ENCODE results near the gene DKK2. TPM values are rescaled to one million over a fixed set of nuclear protein-coding genes. Genes with fewer than 3 reads are reported as not detected.
"Not testable (repeated sequence)": the region's sequence is repeated elsewhere in the genome, so short reads cannot be mapped to it uniquely, and the experiment has no call there.

DKK2 gene
- total RNA-seq, 2 experiments from 2014 or later: not detected

GRCh38 chr4:106985830-106986229 lies 50.3 kb downstream of the DKK2 start:
- H3K27me3 Mint-ChIP-seq: no peaks in the 10 kb centered on the region
- no peaks in the 10 kb centered on the region for H3K4me1 Mint-ChIP-seq
- no peaks in the 10 kb centered on the region for H3K9me3 Mint-ChIP-seq
- H3K27ac Mint-ChIP-seq: no peak overlapping the region
- no peak for DNase-seq
- no peak overlapping the region for H3K4me3 Mint-ChIP-seq
- H3K36me3 Mint-ChIP-seq: no peaks in the 10 kb centered on the region

GRCh38 chr4:106982711-106983211 lies 53.4 kb downstream of the DKK2 start:
- Mint-ChIP-seq H3K4me1 (no peaks in the 10 kb centered on the region), H3K9me3 (no peaks in the 10 kb centered on the region), H3K27ac (no peak overlapping the region), H3K4me3 (no peak overlapping the region), H3K27me3 (no peaks in the 10 kb centered on the region), H3K36me3 (no peaks in the 10 kb centered on the region)
- DNase-seq: no peak

GRCh38 chr4:106981431-106981830 lies 54.7 kb downstream of the DKK2 start:
- H3K27ac Mint-ChIP-seq: no peak overlapping the region

GRCh38 chr4:106979476-106979875 lies 56.6 kb downstream of the DKK2 start:
- Mint-ChIP-seq H3K4me3 (no peak overlapping the region), H3K36me3 (no peaks in the 10 kb centered on the region), H3K9me3 (no peaks in the 10 kb centered on the region), H3K27ac (no peak overlapping the region), H3K27me3 (no peaks in the 10 kb centered on the region), H3K4me1 (no peaks in the 10 kb centered on the region)
- no peak for DNase-seq

More at GRCh38 chr4:106981431-106981830, 54.7 kb downstream of the DKK2 start:
- Mint-ChIP-seq H3K9me3 (no peaks in the 10 kb centered on the region), H3K4me1 (no peaks in the 10 kb centered on the region), H3K27me3 (no peaks in the 10 kb centered on the region), H3K4me3 (no peak overlapping the region), H3K36me3 (no peaks in the 10 kb centered on the region)
- no peak for DNase-seq

- H3K27me3 Mint-ChIP-seq: no peaks in the 10 kb centered on the region
- H3K36me3 Mint-ChIP-seq: no peaks in the 10 kb centered on the region
- no peak for DNase-seq
- H3K4me1 Mint-ChIP-seq: no peaks in the 10 kb centered on the region
- peaks cover 3% of the 10 kb centered on the region for H3K9me3 Mint-ChIP-seq
- H3K27ac Mint-ChIP-seq: no peak overlapping the region
- no peak overlapping the region for H3K4me3 Mint-ChIP-seq
Observed at GRCh38 chr4:106978046-106978774, 57.9 kb downstream of the DKK2 start.

- no peak overlapping the region for H3K27ac Mint-ChIP-seq
- peaks cover 4% of the 10 kb centered on the region for H3K9me3 Mint-ChIP-seq
- no peaks in the 10 kb centered on the region for H3K4me1 Mint-ChIP-seq
- H3K36me3 Mint-ChIP-seq: no peaks in the 10 kb centered on the region
- no peak overlapping the region for H3K4me3 Mint-ChIP-seq
- no peak for DNase-seq
- H3K27me3 Mint-ChIP-seq: no peaks in the 10 kb centered on the region
Observed at GRCh38 chr4:106971636-106972035, 64.5 kb downstream of the DKK2 start.

GRCh38 chr4:106967892-106968291 lies 68.2 kb downstream of the DKK2 start:
- Mint-ChIP-seq H3K27ac (no peak overlapping the region), H3K9me3 (peaks cover 1% of the 10 kb centered on the region), H3K4me1 (no peaks in the 10 kb centered on the region), H3K4me3 (no peak overlapping the region), H3K36me3 (no peaks in the 10 kb centered on the region), H3K27me3 (no peaks in the 10 kb centered on the region)
- no peak for DNase-seq

- Mint-ChIP-seq H3K36me3 (no peaks in the 10 kb centered on the region), H3K4me3 (no peak overlapping the region)
Observed at GRCh38 chr4:106953036-106953705, 82.9 kb downstream of the DKK2 start.

GRCh38 chr4:106951891-106952290 lies 84.2 kb downstream of the DKK2 start:
- H3K4me1 Mint-ChIP-seq: no peaks in the 10 kb centered on the region
- no peaks in the 10 kb centered on the region for H3K36me3 Mint-ChIP-seq
- no peaks in the 10 kb centered on the region for H3K9me3 Mint-ChIP-seq
- H3K4me3 Mint-ChIP-seq: no peak overlapping the region
- DNase-seq: no peak
- peaks cover 4% of the 10 kb centered on the region for H3K27me3 Mint-ChIP-seq
- no peak overlapping the region for H3K27ac Mint-ChIP-seq

More at GRCh38 chr4:106953036-106953705, 82.9 kb downstream of the DKK2 start:
- Mint-ChIP-seq H3K9me3 (no peaks in the 10 kb centered on the region), H3K4me1 (no peaks in the 10 kb centered on the region), H3K27ac (no peak overlapping the region), H3K27me3 (peaks cover 4% of the 10 kb centered on the region)
- no peak for DNase-seq

- no peak overlapping the region for H3K4me3 Mint-ChIP-seq
- no peak overlapping the region for H3K27ac Mint-ChIP-seq
- no peaks in the 10 kb centered on the region for H3K4me1 Mint-ChIP-seq
- no peaks in the 10 kb centered on the region for H3K27me3 Mint-ChIP-seq
- no peak for DNase-seq
- peaks cover 1% of the 10 kb centered on the region for H3K9me3 Mint-ChIP-seq
- H3K36me3 Mint-ChIP-seq: no peaks in the 10 kb centered on the region
Observed at GRCh38 chr4:106941841-106942240, 94.3 kb downstream of the DKK2 start.

- no peaks in the 10 kb centered on the region for H3K27me3 Mint-ChIP-seq
- H3K36me3 Mint-ChIP-seq: no peaks in the 10 kb centered on the region
Observed at GRCh38 chr4:106930522-106930921, 105.6 kb downstream of the DKK2 start.

GRCh38 chr4:106929248-106929647 lies 106.9 kb downstream of the DKK2 start:
- H3K27ac Mint-ChIP-seq: no peak overlapping the region
- no peaks in the 10 kb centered on the region for H3K4me1 Mint-ChIP-seq
- H3K36me3 Mint-ChIP-seq: no peaks in the 10 kb centered on the region
- H3K27me3 Mint-ChIP-seq: no peaks in the 10 kb centered on the region
- H3K9me3 Mint-ChIP-seq: no peaks in the 10 kb centered on the region
- no peak overlapping the region for H3K4me3 Mint-ChIP-seq
- DNase-seq: no peak

More at GRCh38 chr4:106930522-106930921, 105.6 kb downstream of the DKK2 start:
- DNase-seq: no peak
- H3K27ac Mint-ChIP-seq: no peak overlapping the region
- H3K4me3 Mint-ChIP-seq: no peak overlapping the region
- no peaks in the 10 kb centered on the region for H3K9me3 Mint-ChIP-seq
- H3K4me1 Mint-ChIP-seq: no peaks in the 10 kb centered on the region

GRCh38 chr4:106914223-106914622 lies 121.9 kb downstream of the DKK2 start:
- Mint-ChIP-seq H3K36me3 (no peaks in the 10 kb centered on the region), H3K27ac (no peak overlapping the region), H3K4me1 (no peaks in the 10 kb centered on the region), H3K9me3 (no peaks in the 10 kb centered on the region), H3K4me3 (no peak overlapping the region), H3K27me3 (no peaks in the 10 kb centered on the region)
- no peak for DNase-seq

- H3K36me3 Mint-ChIP-seq: no peaks in the 10 kb centered on the region
- no peak for DNase-seq
- no peak overlapping the region for H3K27ac Mint-ChIP-seq
- H3K27me3 Mint-ChIP-seq: no peaks in the 10 kb centered on the region
- no peak overlapping the region for H3K4me3 Mint-ChIP-seq
- H3K9me3 Mint-ChIP-seq: no peaks in the 10 kb centered on the region
- H3K4me1 Mint-ChIP-seq: no peaks in the 10 kb centered on the region
Observed at GRCh38 chr4:106909486-106910188, 126.5 kb downstream of the DKK2 start.

- H3K4me3 Mint-ChIP-seq, H3K9me3 Mint-ChIP-seq, H3K27ac Mint-ChIP-seq, H3K36me3 Mint-ChIP-seq, DNase-seq, H3K27me3 Mint-ChIP-seq, H3K4me1 Mint-ChIP-seq: not testable (repeated sequence)
Observed at GRCh38 chr4:106908049-106908448, 128.1 kb downstream of the DKK2 start.
